Embryonic facial prominence (tissue), 1 donor: ENCODE measurements around the gene ZFP57.

Source experiments
- DNase-seq: peaks from one replicate; pipeline ENCODE4 v3.0.0-alpha.2; 2016; ENCODE audit errors: extremely low spot score

Gene ZFP57

GRCh38 chr6:29626948-29627754 lies 53.8 kb downstream of the ZFP57 start:
- DNase-seq = no peak

GRCh38 chr6:29625337-29625930 lies 55.5 kb downstream of the ZFP57 start:
- no peak for DNase-seq

DNA sequence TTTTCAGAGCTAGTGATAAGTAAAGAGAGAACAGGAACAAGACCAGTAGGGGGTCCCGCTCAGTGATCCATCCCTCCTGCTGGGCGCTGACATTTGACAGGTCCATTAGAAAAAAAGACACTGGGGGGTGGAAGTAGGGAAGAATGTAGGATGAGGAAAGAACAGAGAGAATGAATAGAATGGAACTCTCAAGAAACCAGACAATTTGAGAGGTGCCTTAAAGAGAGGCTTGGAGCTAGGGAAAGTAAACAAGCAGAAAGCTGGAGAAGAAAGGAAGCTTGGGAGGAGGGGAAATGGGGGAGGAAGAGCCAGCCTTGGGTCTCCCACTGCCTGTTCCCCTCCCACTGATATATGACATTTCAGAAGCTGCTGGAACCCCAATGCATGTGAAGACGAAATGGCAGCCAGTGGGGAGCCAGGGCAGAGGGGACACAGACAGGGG lies 56.4 kb downstream of the ZFP57 start:
- no peak for DNase-seq
